Fibroblast of lung (primary cell): ENCODE results near the gene C4orf50. TPM values are rescaled to one million over a fixed set of nuclear protein-coding genes. Genes with fewer than 3 reads are reported as not detected.

ENCODE experiments used
- DNase-seq, 2 donors: peaks; one replicate each; pipeline versions ENCODE4 v3.0.0 to v3.0.0-alpha.2; 2010; ENCODE audit warnings: low read depth in 2 of 2
- H2AFZ ChIP-seq: 2 replicates; pipeline ENCODE4 v1.5.1; 2012; ENCODE audit warnings: low read length, control low read depth, inconsistent platforms
- H3K27ac ChIP-seq: 2 replicates; pipeline ENCODE4 v1.5.1; 2011; ENCODE audit warnings: low read length, control low read depth; ENCODE audit not compliant: insufficient read depth
- H3K27me3 ChIP-seq: 2 replicates; pipeline ENCODE4 v1.5.1; 2011; ENCODE audit warnings: mild to moderate bottlenecking, low read length; ENCODE audit not compliant: control insufficient read depth, insufficient read depth
- H3K36me3 ChIP-seq: 2 replicates; pipeline ENCODE4 v1.5.1; 2011; ENCODE audit warnings: low read length; ENCODE audit not compliant: control insufficient read depth, insufficient read depth
- H3K4me1 ChIP-seq: 2 replicates; pipeline ENCODE4 v1.5.1; 2011; ENCODE audit warnings: low read length; ENCODE audit not compliant: control insufficient read depth, insufficient read depth; ENCODE audit errors: extremely low read depth
- H3K4me2 ChIP-seq: 2 replicates; pipeline ENCODE4 v1.5.1; 2011; ENCODE audit warnings: low read length, control low read depth; ENCODE audit not compliant: insufficient read depth; ENCODE audit errors: extremely low read depth
- H3K4me3 ChIP-seq, 4 experiments: fragments of 200-600 bp in 1 of 4; sonication (generic) in 1 of 4; replicated peaks in 1 of 4; 2 replicates each; pipeline ENCODE4 v1.5.1; 2011 to 2016; ENCODE audit warnings: low read length in 4 of 4, low read depth in 3 of 4, mild to moderate bottlenecking in 3 of 4, control low read depth in 2 of 4, inconsistent platforms in 1 of 4, mixed read lengths in 1 of 4; ENCODE audit not compliant: insufficient read depth in 1 of 4; ENCODE audit errors: control extremely low read depth in 1 of 4
- H3K79me2 ChIP-seq: 2 replicates; pipeline ENCODE4 v1.5.1; 2012; ENCODE audit warnings: mild to moderate bottlenecking, low read length, inconsistent platforms; ENCODE audit not compliant: control insufficient read depth, insufficient read depth
- H3K9ac ChIP-seq: 2 replicates; pipeline ENCODE4 v1.5.1; 2011; ENCODE audit warnings: mild to moderate bottlenecking, low read length, control low read depth; ENCODE audit not compliant: insufficient read depth
- H3K9me3 ChIP-seq: 2 replicates; pipeline ENCODE4 v1.5.1; 2012; ENCODE audit warnings: low read depth, low read length; ENCODE audit not compliant: control insufficient read depth, insufficient read depth
- H4K20me1 ChIP-seq: 2 replicates; pipeline ENCODE4 v1.5.1; 2011; ENCODE audit warnings: low read length; ENCODE audit not compliant: control insufficient read depth, insufficient read depth; ENCODE audit errors: extremely low read depth
- CTCF ChIP-seq, 2 donors: IDR thresholded peaks in 1 of 2; conservative IDR thresholded peaks in 1 of 2; 1 replicate in 1 of 2; 2 replicates in 1 of 2; pipeline ENCODE4 v1.5.1; 2011 to 2012; ENCODE audit warnings: low read length in 2 of 2, control low read depth in 1 of 2, inconsistent platforms in 1 of 2, low read depth in 1 of 2, mild to moderate bottlenecking in 1 of 2
- EZH2 ChIP-seq: IDR thresholded peaks from 2 replicates; pipeline ENCODE4 v1.5.1; 2012; ENCODE audit warnings: low read length, control low read depth, mild to moderate bottlenecking; ENCODE audit errors: missing control alignments
- polyA plus RNA-seq, 2 donors: library from polyadenylated mRNA; depleted of rRNA in 1 of 2; stranded (reverse) in 1 of 2; unstranded in 1 of 2; fragments of >200 nt; gene quantifications; 2 replicates each; pipeline ENCODE4 v1.2.1, GENCODE V29; 2011 to 2012; ENCODE audit warnings: missing spikeins in 1 of 2
- total RNA-seq: library from RNA; depleted of rRNA; stranded (reverse); fragments of >200 nt; gene quantifications from 2 replicates; pipeline ENCODE4 v1.2.1, GENCODE V29; 2014

C4orf50 gene
- total and polyA plus RNA-seq, 2 donors (not counting 1 experiment from before 2014, with no cell fraction given), result not detected

DNA sequence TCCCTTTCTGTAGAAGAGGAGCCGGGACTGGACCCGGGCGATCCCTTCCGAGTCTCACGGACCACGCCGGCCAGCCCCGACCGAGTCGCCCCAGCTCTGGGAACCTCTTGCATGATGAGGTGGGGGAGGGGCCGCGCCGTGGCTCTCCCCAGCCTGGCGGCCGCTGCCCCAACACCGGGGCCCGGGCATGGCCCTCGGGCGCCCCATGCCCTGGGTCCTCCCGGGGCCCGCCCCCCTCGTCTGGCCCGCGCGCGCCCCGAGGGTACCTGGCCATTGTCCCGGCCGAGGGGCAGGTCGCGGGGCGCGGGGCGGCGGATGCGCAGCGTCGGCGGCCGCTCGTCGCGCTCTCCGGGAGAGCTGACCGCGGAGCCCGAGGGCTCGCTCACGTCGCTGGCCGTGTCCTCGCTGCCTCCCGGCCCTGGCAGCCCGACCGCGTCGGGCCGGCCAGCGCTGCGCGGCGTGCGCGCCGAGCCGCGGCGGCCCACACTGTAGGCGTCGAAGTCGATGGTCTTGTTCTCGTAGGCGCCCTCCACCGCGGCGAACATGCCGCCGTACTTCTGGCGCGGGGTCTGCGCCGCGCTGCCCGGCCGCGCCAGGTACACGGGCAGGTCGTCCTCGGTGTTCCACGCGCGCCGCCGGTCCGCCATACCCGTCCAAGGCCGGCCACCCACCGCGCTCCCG is 125.8 kb downstream of the C4orf50 start:
- Histone ChIP-seq H2AFZ (no peak overlapping the region), H3K9ac (no peak overlapping the region), H3K4me2 (no peak overlapping the region), H4K20me1 (no peaks in the 10 kb centered on the region), H3K4me1 (no peaks in the 10 kb centered on the region), H3K79me2 (no peaks in the 10 kb centered on the region), H3K4me3 (no peak overlapping the region), H3K9me3 (no peaks in the 10 kb centered on the region), H3K27ac (no peak overlapping the region), H3K36me3 (no peaks in the 10 kb centered on the region), H3K27me3 (peaks cover 46% of the 10 kb centered on the region)
- TF ChIP-seq EZH2 (no peak), CTCF (conservative IDR thresholded peaks at IDR 0.05 in 1 of 2, IDR thresholded peaks at IDR 0.05 in 1 of 2; ENCODE audit: low read depth in 1 of 2, low read length in 2 of 2) (no peak)
- no peak for DNase-seq

DNA sequence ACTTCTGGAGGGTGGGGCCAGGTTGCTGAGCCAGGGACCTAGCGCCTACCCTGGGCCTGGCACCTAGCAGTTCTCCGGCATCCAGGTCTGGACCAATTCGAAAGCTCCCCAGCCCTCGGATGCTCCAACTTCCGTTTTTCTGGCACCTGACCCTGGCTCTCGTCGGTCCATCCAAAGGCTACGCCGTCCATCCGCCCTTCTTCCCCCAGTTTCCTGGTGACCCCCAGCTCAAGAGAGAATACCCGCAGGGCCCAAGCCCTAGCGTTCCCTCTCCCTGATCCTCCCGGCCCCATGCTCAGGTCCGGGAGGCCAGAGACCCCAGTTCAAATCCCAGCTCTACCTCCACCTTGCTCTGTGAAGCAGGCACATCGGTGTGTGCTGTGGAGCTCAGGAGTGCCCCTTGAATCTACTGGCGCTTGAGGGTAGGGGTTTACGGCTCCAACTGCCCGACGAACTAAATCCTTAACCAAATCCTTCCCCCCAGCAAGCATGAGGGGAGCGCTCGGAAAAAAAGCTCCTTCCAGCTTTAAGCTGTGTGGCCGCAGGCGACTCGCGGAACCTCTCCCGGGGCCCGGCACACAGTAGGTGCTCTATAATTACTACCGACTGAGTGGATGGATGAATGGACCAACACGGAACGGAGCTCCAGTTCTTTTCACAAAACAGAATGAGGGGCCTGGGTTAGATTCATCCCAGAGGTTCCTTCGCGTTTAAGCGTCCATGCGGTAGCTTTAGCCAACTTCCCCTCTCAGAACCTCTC is 126.5 kb downstream of the C4orf50 start:
- DNase-seq, result no peak
- H3K27me3 ChIP-seq, result peaks cover 48% of the 10 kb centered on the region

More for the DNA sequence above, 126.5 kb downstream of the C4orf50 start:
- no peaks in the 10 kb centered on the region for H3K79me2 ChIP-seq
- TF ChIP-seq CTCF (conservative IDR thresholded peaks at IDR 0.05 in 1 of 2, IDR thresholded peaks at IDR 0.05 in 1 of 2; ENCODE audit: low read depth in 1 of 2, low read length in 2 of 2) (no peak), EZH2 (peak; percentile 16)
- H3K4me3 ChIP-seq, result no peak overlapping the region
- H3K9ac ChIP-seq, result no peak overlapping the region
- no peaks in the 10 kb centered on the region for H3K4me1 ChIP-seq
- H4K20me1 ChIP-seq, result no peaks in the 10 kb centered on the region
- no peak overlapping the region for H3K4me2 ChIP-seq
- H3K36me3 ChIP-seq, result no peaks in the 10 kb centered on the region
- no peak overlapping the region for H2AFZ ChIP-seq
- no peaks in the 10 kb centered on the region for H3K9me3 ChIP-seq
- H3K27ac ChIP-seq, result no peak overlapping the region
